GM23338 (cell line): Measurements from ENCODE around the gene FNDC10. TPM values are rescaled to one million over a fixed set of nuclear protein-coding genes. Genes with fewer than 3 reads are reported as not detected.

ENCODE experiments used
- ATAC-seq: fragments of 200-7000 bp; cut with Tn5 transposase; 3 replicates; pipeline ENCODE4 v1.9.1; 2020
- DNase-seq: peaks from one replicate; pipeline ENCODE4 v3.0.0-alpha.2; 2015; ENCODE audit warnings: low spot score
- H2AFZ ChIP-seq: fragments of 200-600 bp; sonication (generic); 2 replicates; pipeline ENCODE4 v1.8.0; 2016; ENCODE audit warnings: antibody characterized with exemption, mild to moderate bottlenecking, moderate library complexity
- H3F3A ChIP-seq: fragments of 200-600 bp; sonication (generic); replicated peaks from 2 replicates; pipeline ENCODE4 v1.8.0; 2017; ENCODE audit warnings: antibody characterized with exemption, mixed run types, low read depth
- H3K27ac ChIP-seq: fragments of 200-600 bp; sonication (generic); 2 replicates; pipeline ENCODE4 v1.6.1; 2016; ENCODE audit warnings: low read depth
- H3K27me3 ChIP-seq: fragments of 200-600 bp; sonication (generic); 2 replicates; pipeline ENCODE4 v1.8.0; 2016; ENCODE audit warnings: mild to moderate bottlenecking, mixed run types, moderate library complexity; ENCODE audit not compliant: insufficient read depth
- H3K36me3 ChIP-seq: fragments of 200-600 bp; sonication (generic); 2 replicates; pipeline ENCODE4 v1.8.0; 2016; ENCODE audit warnings: mild to moderate bottlenecking; ENCODE audit not compliant: insufficient read depth
- H3K4me1 ChIP-seq: fragments of 200-600 bp; sonication (generic); 2 replicates; pipeline ENCODE4 v1.8.0; 2016; ENCODE audit warnings: mild to moderate bottlenecking, moderate library complexity; ENCODE audit not compliant: insufficient read depth
- H3K4me2 ChIP-seq: fragments of 200-600 bp; sonication (generic); 2 replicates; pipeline ENCODE4 v1.7.1; 2017; ENCODE audit warnings: mixed run types
- H3K4me3 ChIP-seq: fragments of 200-600 bp; sonication (generic); 2 replicates; pipeline ENCODE4 v1.6.1; 2016; ENCODE audit warnings: mixed run types
- H3K79me2 ChIP-seq: fragments of 200-600 bp; sonication (generic); replicated peaks from 2 replicates; pipeline ENCODE4 v1.8.0; 2017; ENCODE audit warnings: mild to moderate bottlenecking; ENCODE audit not compliant: insufficient read depth
- H3K9me2 ChIP-seq: fragments of 200-600 bp; sonication (generic); 2 replicates; pipeline ENCODE4 v1.8.0; 2017; ENCODE audit not compliant: insufficient read depth
- H4K20me1 ChIP-seq: fragments of 200-600 bp; sonication (generic); replicated peaks from 2 replicates; pipeline ENCODE4 v1.8.0; 2017; ENCODE audit warnings: mild to moderate bottlenecking; ENCODE audit not compliant: insufficient read depth
- H3K27ac Mint-ChIP-seq: 2 replicates; pipeline ENCODE4 v1.8.0; 2020; ENCODE audit warnings: inconsistent platforms, mild to moderate bottlenecking, moderate library complexity, mixed read lengths
- H3K27me3 Mint-ChIP-seq: 3 replicates; pipeline ENCODE4 v1.8.0; 2022; ENCODE audit warnings: low read depth, mild to moderate bottlenecking, moderate library complexity, mixed read lengths, inconsistent platforms; ENCODE audit not compliant: insufficient read depth, poor library complexity
- H3K36me3 Mint-ChIP-seq: 3 replicates; pipeline ENCODE4 v1.8.0; 2021; ENCODE audit warnings: low read depth, mild to moderate bottlenecking, inconsistent platforms, moderate library complexity, mixed read lengths
- H3K4me1 Mint-ChIP-seq: 3 replicates; pipeline ENCODE4 v1.8.0; 2020; ENCODE audit warnings: mild to moderate bottlenecking, inconsistent platforms, mixed read lengths
- H3K4me3 Mint-ChIP-seq: 3 replicates; pipeline ENCODE4 v1.8.0; 2021; ENCODE audit warnings: moderate library complexity, mild to moderate bottlenecking, inconsistent platforms, mixed read lengths
- H3K9me3 Mint-ChIP-seq: 3 replicates; pipeline ENCODE4 v1.8.0; 2020; ENCODE audit warnings: moderate library complexity, mild to moderate bottlenecking, inconsistent platforms, mixed read lengths
- CREB1 ChIP-seq: fragments of 250-450 bp; sonication (Bioruptor Pico); IDR thresholded peaks from 2 replicates; pipeline ENCODE4 v1.5.0; 2020; ENCODE audit warnings: low read depth, mild to moderate bottlenecking, moderate library complexity
- CTCF ChIP-seq, 2 experiments: fragments of 200-600 bp in 1 of 2; sonication (generic) in 1 of 2; conservative IDR thresholded peaks; 2 replicates each; pipeline versions ENCODE4 v1.5.1 to v1.6.1; 2016 to 2017; ENCODE audit warnings: antibody characterized with exemption in 2 of 2, low read depth in 2 of 2, mild to moderate bottlenecking in 2 of 2, moderate library complexity in 1 of 2
- ETS1 ChIP-seq: IDR thresholded peaks from 2 replicates; pipeline ENCODE4 v1.6.1; 2016; ENCODE audit warnings: antibody characterized with exemption
- EZH2 ChIP-seq: fragments of 200-600 bp; sonication (generic); IDR thresholded peaks from one replicate; pipeline ENCODE4 v1.8.0; 2017; ENCODE audit warnings: antibody characterized with exemption, mild to moderate bottlenecking, low read depth; ENCODE audit not compliant: unreplicated experiment
- EZH2phosphoT487 ChIP-seq: fragments of 200-600 bp; sonication (generic); IDR thresholded peaks from one replicate; pipeline ENCODE4 v1.8.1; 2018; ENCODE audit warnings: antibody characterized with exemption; ENCODE audit not compliant: unreplicated experiment
- JUNB ChIP-seq: IDR thresholded peaks from one replicate; pipeline ENCODE4 v1.6.1; 2016; ENCODE audit warnings: antibody characterized with exemption; ENCODE audit not compliant: unreplicated experiment
- NANOG ChIP-seq: IDR thresholded peaks from 2 replicates; pipeline ENCODE4 v1.6.1; 2016; ENCODE audit warnings: antibody characterized with exemption, borderline replicate concordance
- POLR2AphosphoS5 ChIP-seq: IDR thresholded peaks from 2 replicates; pipeline ENCODE4 v1.6.1; 2016; ENCODE audit warnings: antibody characterized with exemption, low read depth
- REST ChIP-seq: IDR thresholded peaks from one replicate; pipeline ENCODE4 v1.6.1; 2018; ENCODE audit warnings: antibody characterized with exemption; ENCODE audit not compliant: unreplicated experiment
- STAT1 ChIP-seq: IDR thresholded peaks from one replicate; pipeline ENCODE4 v1.6.1; 2016; ENCODE audit warnings: antibody characterized with exemption; ENCODE audit not compliant: unreplicated experiment
- ZNF114 ChIP-seq: fragments of 250-450 bp; sonication (Bioruptor Pico); IDR thresholded peaks from 2 replicates; pipeline ENCODE4 v1.5.0; 2020; ENCODE audit warnings: mild to moderate bottlenecking, moderate library complexity
- ZNF331 ChIP-seq: fragments of 250-450 bp; sonication (Bioruptor Pico); IDR thresholded peaks from 2 replicates; pipeline ENCODE4 v1.5.0; 2020; ENCODE audit warnings: low read depth, mild to moderate bottlenecking, moderate library complexity
- ZNF462 ChIP-seq: fragments of 250-450 bp; sonication (Bioruptor Pico); IDR thresholded peaks from 2 replicates; pipeline ENCODE4 v1.5.0; 2020; ENCODE audit warnings: mild to moderate bottlenecking, moderate library complexity
- polyA plus RNA-seq: library from polyadenylated mRNA; unstranded; fragments of >200 nt; fragmentation: Nextera tagmentation; extraction: Ambion mirVana; gene quantifications from 2 replicates; pipeline ENCODE4 v1.2.1, GENCODE V29; 2016
- total RNA-seq: library from RNA; depleted of rRNA; stranded (reverse); fragments of >200 nt; shearing (Covaris generic); gene quantifications from 2 replicates; pipeline ENCODE4 v1.2.3, GENCODE V29; 2014

FNDC10 gene
- total and polyA plus RNA-seq, 2 experiments from 2014 or later = 7.7 to 15.1 TPM

GRCh38 chr1:1623181-1623630 lies 23.3 kb upstream of the FNDC10 start:
- Histone ChIP-seq H4K20me1 (no peaks in the 10 kb centered on the region), H3K79me2 (no peaks in the 10 kb centered on the region), H3K4me3 (no peak overlapping the region), H3K4me2 (no peak overlapping the region), H3K4me1 (no peaks in the 10 kb centered on the region), H3K9me2 (no peaks in the 10 kb centered on the region), H3F3A (0 out of 2 replicates have a peak, but pooled peaks cover 3% of the 10 kb centered on the region), H3K27ac (no peak overlapping the region), H3K36me3 (no peaks in the 10 kb centered on the region), H3K27me3 (no peaks in the 10 kb centered on the region), H2AFZ (no peak overlapping the region)
- no peak overlapping the region for H3K27ac Mint-ChIP-seq
- no peaks in the 10 kb centered on the region; the same call in 2 of the 3 replicates for H3K9me3 Mint-ChIP-seq
- H3K36me3 Mint-ChIP-seq = no peaks in the 10 kb centered on the region
- no peak for DNase-seq
- no peaks in the 10 kb centered on the region; the same call in 2 of the 3 replicates for H3K4me1 Mint-ChIP-seq
- peaks cover 12% of the 10 kb centered on the region for H3K27me3 Mint-ChIP-seq
- ATAC-seq = no peak
- no peak overlapping the region for H3K4me3 Mint-ChIP-seq
- TF ChIP-seq REST (no peak), POLR2AphosphoS5 (no peak), EZH2 (no peak), NANOG (no peak), ZNF462 (CRISPR knock-in tag) (no peak), ETS1 (no peak), ZNF114 (no peak), CREB1 (CRISPR knock-in tag) (no peak), STAT1 (no peak), CTCF (conservative IDR thresholded peaks at IDR 0.05; ENCODE audit: low read depth in 2 of 2) (no peak), ZNF331 (CRISPR knock-in tag) (no peak), EZH2phosphoT487 (no peak), JUNB (no peak)
